HUES64 (cell line): ENCODE measurements around the gene SLC6A1.

Experiments
- H3K27ac ChIP-seq: 2 replicates; pipeline ENCODE4 v1.7.0; 2013; ENCODE audit warnings: low read depth, low read length, inconsistent platforms
- H3K27me3 ChIP-seq: 2 replicates; pipeline ENCODE4 v1.6.1; 2013; ENCODE audit warnings: mild to moderate bottlenecking, low read length; ENCODE audit not compliant: insufficient read depth
- H3K36me3 ChIP-seq: 2 replicates; pipeline ENCODE4 v1.6.1; 2013; ENCODE audit warnings: mild to moderate bottlenecking, low read length; ENCODE audit not compliant: insufficient read depth
- H3K4me1 ChIP-seq: 2 replicates; pipeline ENCODE4 v1.6.1; 2013; ENCODE audit warnings: mild to moderate bottlenecking, low read length, moderate library complexity; ENCODE audit not compliant: insufficient read depth
- H3K4me3 ChIP-seq: 2 replicates; pipeline ENCODE4 v1.5.1; 2013; ENCODE audit warnings: mild to moderate bottlenecking, low read length, moderate library complexity
- H3K9ac ChIP-seq: 2 replicates; pipeline ENCODE4 v1.6.1; 2013; ENCODE audit warnings: mild to moderate bottlenecking, low read depth, low read length
- H3K9me3 ChIP-seq: 2 replicates; pipeline ENCODE4 v1.6.1; 2013; ENCODE audit warnings: low read depth, low read length; ENCODE audit not compliant: insufficient read depth
- WGBS: fragments of 150-250, 120-280 bp; methylation state at CpG from one replicate; pipeline ENCODE4 v1.1.7; 2013; ENCODE audit warnings: missing lambda C conversion rate; 5-methylcytosine and 5-hydroxymethylcytosine counted together

Gene SLC6A1

DNA sequence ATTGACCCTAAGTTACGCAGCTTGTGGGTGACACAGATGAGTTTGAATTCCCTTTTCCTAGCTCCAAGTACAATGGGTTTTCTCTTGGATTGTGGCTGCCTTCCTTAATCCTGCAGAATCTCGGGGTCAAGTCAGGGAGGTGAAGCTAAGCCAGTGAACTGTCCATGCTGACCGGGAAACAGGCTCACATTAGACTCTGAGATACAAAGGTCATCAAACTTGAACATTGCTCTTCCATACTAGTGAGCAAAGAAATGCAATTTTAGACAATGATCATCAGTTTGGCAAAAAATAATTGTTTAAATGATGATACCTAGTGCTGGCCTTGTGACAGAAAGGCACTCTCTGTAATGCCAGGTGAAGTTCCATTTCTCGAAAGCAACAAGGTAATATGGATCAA lies 31.6 kb downstream of the SLC6A1 start:
- peaks cover 16% of the 10 kb centered on the region for H3K9me3 ChIP-seq
- no peak overlapping the region for H3K4me3 ChIP-seq
- H3K9ac ChIP-seq, result no peak overlapping the region
- no peaks in the 10 kb centered on the region for H3K36me3 ChIP-seq
- WGBS, result 98% methylated on average over 4 of the region's 4 CpGs
- H3K27ac ChIP-seq, result no peak overlapping the region
- H3K4me1 ChIP-seq, result no peaks in the 10 kb centered on the region
- no peaks in the 10 kb centered on the region for H3K27me3 ChIP-seq

DNA sequence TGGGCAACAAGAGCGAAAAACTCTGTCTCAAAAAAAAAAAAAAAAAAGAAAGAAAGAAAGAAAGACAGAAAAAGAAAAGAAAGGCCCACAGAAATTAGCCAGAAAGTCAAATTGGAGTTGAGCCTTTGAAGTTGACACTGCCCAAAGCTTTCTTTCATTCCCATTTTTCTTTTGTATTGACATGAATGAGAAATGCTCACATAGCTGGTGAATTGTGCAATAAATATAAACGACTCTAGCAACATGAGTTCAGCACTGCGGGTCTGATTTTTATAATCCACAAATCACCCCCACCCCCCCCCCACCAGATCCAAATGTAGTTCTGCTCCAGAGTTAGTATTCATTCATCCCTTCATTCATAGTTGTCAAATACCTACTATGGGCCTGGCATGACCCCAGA lies 37.4 kb downstream of the SLC6A1 start:
- Histone ChIP-seq H3K4me1 (no peaks in the 10 kb centered on the region), H3K27ac (no peak overlapping the region), H3K27me3 (no peaks in the 10 kb centered on the region), H3K4me3 (no peak overlapping the region), H3K36me3 (no peaks in the 10 kb centered on the region), H3K9ac (no peak overlapping the region), H3K9me3 (peaks cover 16% of the 10 kb centered on the region)
- 96% methylated on average over 2 of the region's 3 CpGs for WGBS

DNA sequence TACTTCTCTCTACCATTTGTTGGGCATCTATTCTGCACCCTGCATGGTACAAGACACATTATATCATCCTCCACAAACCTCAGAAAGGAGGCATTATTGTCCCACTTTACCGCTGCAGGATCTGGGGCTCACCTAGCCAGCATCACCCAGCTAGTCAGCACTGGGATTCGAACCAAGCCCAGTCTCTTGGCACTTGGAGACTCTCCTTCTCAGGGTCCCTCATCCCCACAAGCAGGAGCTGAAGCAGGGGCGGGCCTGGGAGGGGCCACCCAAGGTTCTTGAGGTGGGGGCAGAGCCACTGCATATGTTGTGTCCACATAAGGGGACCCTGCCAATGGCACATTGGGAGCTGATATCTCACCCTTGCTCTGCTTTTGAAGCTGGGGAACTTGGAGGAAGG lies 41.3 kb downstream of the SLC6A1 start:
- no peak overlapping the region for H3K27ac ChIP-seq
- H3K4me3 ChIP-seq, result no peak overlapping the region
- no peaks in the 10 kb centered on the region for H3K27me3 ChIP-seq
- no peaks in the 10 kb centered on the region for H3K36me3 ChIP-seq
- no peaks in the 10 kb centered on the region for H3K4me1 ChIP-seq
- H3K9me3 ChIP-seq, result no peaks in the 10 kb centered on the region
- 93% methylated on average over 3 of the region's 3 CpGs for WGBS
- H3K9ac ChIP-seq, result no peak overlapping the region

DNA sequence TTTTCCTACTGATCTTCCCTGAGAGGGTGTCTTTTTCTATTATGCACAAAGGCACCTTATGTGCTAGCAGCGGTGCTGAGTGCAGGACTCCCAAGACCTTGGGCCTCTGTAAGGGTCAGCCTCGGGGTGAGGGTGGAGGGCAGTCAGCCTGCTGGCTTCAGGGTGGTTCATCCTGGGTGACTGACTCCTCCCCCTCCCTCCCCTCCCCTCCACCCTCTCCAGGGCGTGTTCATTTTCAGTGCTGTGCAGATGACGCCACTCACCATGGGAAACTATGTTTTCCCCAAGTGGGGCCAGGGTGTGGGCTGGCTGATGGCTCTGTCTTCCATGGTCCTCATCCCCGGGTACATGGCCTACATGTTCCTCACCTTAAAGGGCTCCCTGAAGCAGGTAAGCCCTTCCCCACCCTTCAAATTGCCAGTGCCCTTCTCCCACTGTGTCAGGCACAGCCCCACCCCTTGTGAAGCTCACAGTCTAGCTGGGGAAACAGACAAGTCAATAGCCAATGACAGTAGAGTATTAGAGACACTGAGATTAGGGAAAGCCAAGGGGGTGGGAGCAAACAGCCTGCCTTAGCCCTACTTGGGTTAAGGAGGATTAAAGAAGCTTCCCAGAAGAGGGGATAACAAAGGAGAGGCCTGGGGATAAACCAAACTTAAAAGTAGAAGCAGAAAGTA lies 41.9 kb downstream of the SLC6A1 start:
- Histone ChIP-seq H3K27ac (no peak overlapping the region), H3K4me1 (no peaks in the 10 kb centered on the region), H3K27me3 (no peaks in the 10 kb centered on the region), H3K9ac (no peak overlapping the region), H3K4me3 (no peak overlapping the region), H3K9me3 (no peaks in the 10 kb centered on the region), H3K36me3 (no peaks in the 10 kb centered on the region)
- 74% methylated on average over 5 of the region's 5 CpGs for WGBS

DNA sequence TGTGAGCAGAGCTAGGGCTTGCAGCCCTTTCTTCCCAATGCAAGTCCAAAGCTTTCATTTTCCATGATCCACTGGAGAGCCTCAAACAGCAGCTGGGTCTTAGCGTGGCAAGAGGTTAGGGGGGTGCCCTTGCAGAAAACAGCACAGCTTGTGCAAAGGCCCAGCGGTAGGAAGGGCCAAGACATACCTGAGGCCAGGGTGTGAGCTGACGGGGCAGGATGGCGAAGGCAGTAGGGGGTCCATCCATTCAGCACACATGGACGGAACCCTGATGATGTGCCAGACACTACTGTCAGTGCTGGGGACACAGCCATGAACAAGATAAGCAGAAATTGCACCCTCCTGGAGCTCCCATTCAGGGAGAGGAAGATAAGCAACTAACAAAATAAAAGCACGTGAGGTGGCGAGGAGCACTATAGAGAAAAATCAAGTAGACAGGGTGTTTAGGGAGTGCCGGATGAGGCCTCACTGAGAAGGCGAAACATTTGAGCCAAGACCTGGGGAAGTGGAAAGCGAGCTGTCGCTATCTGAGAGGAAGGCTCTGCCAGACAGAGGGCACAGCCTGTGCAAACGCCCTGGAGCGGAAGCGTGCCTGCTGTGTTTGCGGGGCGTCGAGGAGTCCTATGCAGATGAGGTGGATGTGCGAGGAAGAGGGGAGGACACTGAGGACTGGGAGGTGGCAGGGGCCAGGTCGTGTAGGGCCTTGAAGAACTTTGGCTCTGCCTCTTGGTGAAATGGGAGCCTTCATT lies 43.4 kb downstream of the SLC6A1 start:
- H3K4me1 ChIP-seq, result no peaks in the 10 kb centered on the region
- no peaks in the 10 kb centered on the region for H3K27me3 ChIP-seq
- H3K36me3 ChIP-seq, result no peaks in the 10 kb centered on the region
- no peak overlapping the region for H3K4me3 ChIP-seq
- no peak overlapping the region for H3K27ac ChIP-seq
- WGBS, result 86% methylated on average over 19 of the region's 19 CpGs
- H3K9ac ChIP-seq, result no peak overlapping the region
- H3K9me3 ChIP-seq, result no peaks in the 10 kb centered on the region

DNA sequence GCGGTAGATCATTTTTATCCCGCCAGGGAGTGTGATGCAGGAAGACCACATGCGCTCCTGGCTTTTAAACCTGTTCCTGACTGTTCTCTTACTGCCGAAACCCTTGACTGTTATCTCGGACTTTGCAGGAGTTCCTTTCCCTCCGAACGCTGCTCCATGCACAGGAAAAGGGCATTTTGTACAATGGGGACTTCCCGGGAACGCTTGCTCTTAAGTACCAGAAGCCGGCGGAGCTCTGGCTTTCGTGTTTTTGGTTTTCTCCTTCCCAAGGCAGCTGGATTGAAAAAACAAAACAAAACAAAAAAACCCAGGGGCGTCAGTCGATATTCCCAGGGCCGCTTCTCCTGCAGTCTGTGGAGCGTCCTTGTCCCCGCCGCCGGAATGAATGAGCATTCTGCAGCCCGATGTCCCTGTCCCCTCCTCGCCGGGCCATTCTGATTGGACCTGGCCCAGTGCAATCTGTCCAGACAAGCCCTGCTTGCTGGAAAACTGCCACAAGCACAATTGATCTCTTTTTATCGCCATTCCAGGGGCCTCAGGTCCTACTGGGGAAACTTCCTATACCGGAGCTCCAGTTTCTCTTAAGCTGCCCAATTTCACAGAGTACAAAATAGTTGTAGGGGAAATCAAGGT lies 44.8 kb downstream of the SLC6A1 start:
- H3K27me3 ChIP-seq, result no peaks in the 10 kb centered on the region
- H3K9ac ChIP-seq, result no peak overlapping the region
- no peaks in the 10 kb centered on the region for H3K9me3 ChIP-seq
- no peak overlapping the region for H3K27ac ChIP-seq
- WGBS, result 94% methylated on average over 24 of the region's 24 CpGs
- H3K4me3 ChIP-seq, result no peak overlapping the region
- H3K4me1 ChIP-seq, result no peaks in the 10 kb centered on the region
- H3K36me3 ChIP-seq, result no peaks in the 10 kb centered on the region

DNA sequence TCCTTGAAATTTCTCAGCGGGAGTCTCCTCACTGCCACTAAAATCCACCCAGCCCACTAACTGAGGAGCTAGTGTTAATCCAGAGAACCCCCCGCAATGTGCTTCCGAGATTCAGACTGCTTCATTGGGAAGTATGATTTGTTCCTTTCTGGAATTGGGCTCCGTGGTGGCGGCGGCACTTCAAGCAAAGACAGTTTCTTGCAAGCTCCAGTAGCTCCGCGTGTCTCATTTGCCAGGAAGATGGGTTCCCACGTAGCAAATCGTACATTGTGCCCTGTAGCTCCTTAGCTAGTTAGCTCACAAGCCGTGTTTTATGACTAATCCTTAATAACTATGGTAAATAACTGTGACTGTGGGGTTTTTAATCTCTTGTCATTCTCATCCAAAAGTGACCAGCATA lies 45.4 kb downstream of the SLC6A1 start:
- Histone ChIP-seq H3K27me3 (no peaks in the 10 kb centered on the region), H3K9ac (no peak overlapping the region), H3K36me3 (no peaks in the 10 kb centered on the region), H3K4me1 (no peaks in the 10 kb centered on the region), H3K9me3 (no peaks in the 10 kb centered on the region), H3K4me3 (no peak overlapping the region), H3K27ac (no peak overlapping the region)
- 92% methylated on average over 10 of the region's 11 CpGs for WGBS

DNA sequence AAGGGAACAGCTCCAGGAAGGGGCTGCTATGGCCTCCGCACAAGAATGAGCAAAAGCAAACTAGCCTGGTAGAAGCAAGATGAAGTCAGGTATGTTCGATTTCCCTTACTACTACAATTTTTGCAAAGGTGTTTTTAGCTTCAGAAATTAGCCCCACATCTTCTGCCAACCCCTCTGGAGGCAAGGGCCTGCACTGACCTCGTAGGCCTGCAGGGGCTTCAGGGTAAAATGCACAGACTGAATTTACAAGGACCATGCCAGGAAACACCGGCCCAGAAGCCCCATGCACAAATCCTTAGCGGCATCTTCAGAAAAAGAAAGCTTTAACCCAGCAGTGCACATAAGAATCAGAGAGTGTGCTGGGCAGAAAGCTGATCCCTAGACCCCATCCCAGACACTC lies 53.0 kb downstream of the SLC6A1 start:
- Histone ChIP-seq H3K36me3 (no peaks in the 10 kb centered on the region), H3K9ac (no peak overlapping the region), H3K4me3 (no peak overlapping the region), H3K27ac (no peak overlapping the region), H3K4me1 (no peaks in the 10 kb centered on the region), H3K9me3 (no peaks in the 10 kb centered on the region), H3K27me3 (no peaks in the 10 kb centered on the region)
- WGBS, result 84% methylated on average over 5 of the region's 5 CpGs

DNA sequence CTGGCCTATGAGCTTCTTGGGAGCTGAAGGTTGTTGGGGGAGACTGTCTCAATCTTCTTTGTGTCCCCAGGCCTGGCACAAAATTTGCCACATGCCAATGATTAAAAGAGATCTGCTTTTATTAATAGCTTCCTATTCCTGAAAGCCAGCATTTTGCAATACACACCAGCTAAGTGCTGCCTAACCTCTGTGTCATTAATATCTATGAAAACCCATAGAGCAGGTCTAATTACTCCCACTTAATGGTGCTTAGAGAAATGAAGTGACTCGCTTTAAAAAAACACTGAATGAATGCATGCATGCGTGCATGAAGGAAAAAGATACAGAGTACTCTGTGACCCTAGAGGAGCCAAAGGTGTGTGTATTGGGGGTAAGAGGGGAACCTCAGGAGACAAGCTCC lies 55.0 kb downstream of the SLC6A1 start:
- no peaks in the 10 kb centered on the region for H3K4me1 ChIP-seq
- H3K4me3 ChIP-seq, result no peak overlapping the region
- no peaks in the 10 kb centered on the region for H3K27me3 ChIP-seq
- no peaks in the 10 kb centered on the region for H3K9me3 ChIP-seq
- 95% methylated on average over 2 of the region's 2 CpGs for WGBS
- no peaks in the 10 kb centered on the region for H3K36me3 ChIP-seq
- H3K9ac ChIP-seq, result no peak overlapping the region
- no peak overlapping the region for H3K27ac ChIP-seq

DNA sequence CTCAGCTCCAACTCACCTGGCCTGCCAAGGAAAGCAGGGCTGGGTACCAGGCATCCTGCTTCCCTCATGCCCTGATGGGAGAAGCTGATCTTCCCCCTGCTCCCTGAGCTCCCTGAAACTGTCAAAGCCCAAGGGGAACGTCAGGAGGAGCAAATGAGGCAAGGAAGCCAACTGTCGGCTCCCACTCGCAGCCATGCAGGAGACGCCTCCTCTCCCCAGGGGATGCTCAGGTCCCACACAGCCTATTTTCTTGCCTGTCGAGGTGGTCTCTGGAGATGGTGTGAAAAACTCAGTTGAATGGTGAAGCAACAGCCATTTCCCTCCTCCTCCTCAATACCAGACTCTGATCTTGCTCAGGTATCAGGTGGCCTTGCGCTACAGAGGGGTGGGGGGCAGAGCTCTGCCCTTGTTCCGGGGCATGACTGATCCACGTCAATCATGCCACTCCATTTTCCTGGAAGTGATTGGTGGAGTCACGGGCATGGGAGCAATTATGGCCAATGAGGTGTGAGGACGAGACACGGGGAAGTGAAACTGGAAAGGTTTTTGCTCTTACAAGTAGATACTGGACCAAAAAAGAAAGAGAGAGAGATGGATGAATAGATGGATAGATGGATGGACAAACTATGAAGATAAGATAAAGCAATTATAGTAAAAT lies 58.2 kb downstream of the SLC6A1 start:
- H3K36me3 ChIP-seq, result no peaks in the 10 kb centered on the region
- H3K9me3 ChIP-seq, result no peaks in the 10 kb centered on the region
- 93% methylated on average over 10 of the region's 11 CpGs for WGBS

DNA sequence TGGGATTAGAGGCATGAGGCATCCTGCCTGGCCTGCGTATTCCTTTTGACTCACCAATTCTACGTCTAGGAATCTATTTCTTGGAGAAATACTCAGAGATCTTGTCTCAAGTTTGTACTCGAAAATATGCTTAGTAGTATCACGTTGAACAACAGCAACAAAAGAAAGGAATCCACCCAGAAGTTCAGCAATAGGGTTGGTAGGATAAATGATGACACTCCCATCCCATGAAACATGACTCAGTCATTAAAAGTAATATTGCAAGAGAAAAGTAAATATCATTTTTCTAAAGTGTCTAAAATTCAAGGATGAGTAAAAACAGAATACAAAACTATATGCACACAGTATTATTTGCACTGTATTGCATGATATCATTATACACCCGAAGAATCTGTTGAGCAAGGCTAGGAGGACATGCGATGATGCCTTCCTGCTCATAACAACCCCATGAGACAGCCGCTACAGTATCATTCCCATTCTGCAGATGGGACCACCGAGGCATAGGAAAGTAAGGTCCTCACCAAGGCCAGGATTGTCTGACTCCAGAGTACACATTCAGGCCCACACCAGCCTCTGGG lies 61.5 kb downstream of the SLC6A1 start:
- WGBS, result 97% methylated on average over 8 of the region's 8 CpGs

More for the DNA sequence above, 58.2 kb downstream of the SLC6A1 start:
- H3K4me3 ChIP-seq, result no peak overlapping the region
- no peak overlapping the region for H3K9ac ChIP-seq
- no peaks in the 10 kb centered on the region for H3K4me1 ChIP-seq
- H3K27me3 ChIP-seq, result no peaks in the 10 kb centered on the region
- H3K27ac ChIP-seq, result no peak overlapping the region

More for the DNA sequence above, 61.5 kb downstream of the SLC6A1 start:
- Histone ChIP-seq H3K4me3 (no peak overlapping the region), H3K27ac (no peak overlapping the region), H3K36me3 (no peaks in the 10 kb centered on the region), H3K9me3 (no peaks in the 10 kb centered on the region), H3K27me3 (no peaks in the 10 kb centered on the region), H3K4me1 (no peaks in the 10 kb centered on the region), H3K9ac (no peak overlapping the region)
